HG03460 (cell line): ENCODE data around the gene CIRBP.
"Not testable (repeated sequence)": the region's sequence is repeated elsewhere in the genome, so short reads cannot be mapped to it uniquely, and the experiment has no call there.

Experiments used
- ATAC-seq: cut with Tn5 transposase; IDR thresholded peaks from one replicate; pipeline ENCODE4 v1.9.1; 2021; ENCODE audit not compliant: unreplicated experiment

CIRBP gene

DNA sequence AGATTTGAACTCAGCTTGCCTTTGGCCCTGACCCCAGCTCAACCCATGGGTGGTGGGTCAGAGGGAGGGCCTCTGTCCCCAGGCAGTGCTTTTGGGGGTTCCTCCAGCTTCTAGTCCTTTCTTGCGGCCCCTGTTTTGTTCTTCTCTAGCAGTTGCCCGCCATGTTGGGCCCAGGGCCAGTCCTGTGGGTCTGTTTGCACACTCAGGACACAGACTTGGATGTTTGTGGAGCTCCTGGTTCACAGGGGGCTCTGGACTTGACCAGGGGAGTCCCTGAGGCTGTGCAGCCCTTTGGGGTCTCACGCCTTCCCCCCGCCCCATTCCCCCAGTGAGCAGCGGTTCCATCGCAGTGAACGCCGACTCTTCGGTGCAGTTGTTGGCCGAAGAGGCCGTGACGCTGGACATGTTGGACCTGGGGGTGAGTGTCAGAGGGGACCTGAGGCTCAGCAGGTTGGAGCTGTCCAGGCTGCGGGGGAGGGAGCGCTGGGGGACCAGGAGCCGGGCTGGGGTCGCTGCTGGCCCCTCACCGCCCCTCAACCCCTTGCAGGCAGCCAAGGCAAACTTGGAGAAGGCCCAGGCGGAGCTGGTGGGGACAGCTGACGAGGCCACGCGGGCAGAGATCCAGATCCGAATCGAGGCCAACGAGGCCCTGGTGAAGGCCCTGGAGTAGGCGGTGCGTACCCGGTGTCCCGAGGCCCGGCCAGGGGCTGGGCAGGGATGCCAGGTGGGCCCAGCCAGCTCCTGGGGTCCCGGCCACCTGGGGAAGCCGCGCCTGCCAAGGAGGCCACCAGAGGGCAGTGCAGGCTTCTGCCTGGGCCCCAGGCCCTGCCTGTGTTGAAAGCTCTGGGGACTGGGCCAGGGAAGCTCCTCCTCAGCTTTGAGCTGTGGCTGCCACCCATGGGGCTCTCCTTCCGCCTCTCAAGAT is 25.1 kb upstream of the CIRBP start:
- ATAC-seq: no peak

DNA sequence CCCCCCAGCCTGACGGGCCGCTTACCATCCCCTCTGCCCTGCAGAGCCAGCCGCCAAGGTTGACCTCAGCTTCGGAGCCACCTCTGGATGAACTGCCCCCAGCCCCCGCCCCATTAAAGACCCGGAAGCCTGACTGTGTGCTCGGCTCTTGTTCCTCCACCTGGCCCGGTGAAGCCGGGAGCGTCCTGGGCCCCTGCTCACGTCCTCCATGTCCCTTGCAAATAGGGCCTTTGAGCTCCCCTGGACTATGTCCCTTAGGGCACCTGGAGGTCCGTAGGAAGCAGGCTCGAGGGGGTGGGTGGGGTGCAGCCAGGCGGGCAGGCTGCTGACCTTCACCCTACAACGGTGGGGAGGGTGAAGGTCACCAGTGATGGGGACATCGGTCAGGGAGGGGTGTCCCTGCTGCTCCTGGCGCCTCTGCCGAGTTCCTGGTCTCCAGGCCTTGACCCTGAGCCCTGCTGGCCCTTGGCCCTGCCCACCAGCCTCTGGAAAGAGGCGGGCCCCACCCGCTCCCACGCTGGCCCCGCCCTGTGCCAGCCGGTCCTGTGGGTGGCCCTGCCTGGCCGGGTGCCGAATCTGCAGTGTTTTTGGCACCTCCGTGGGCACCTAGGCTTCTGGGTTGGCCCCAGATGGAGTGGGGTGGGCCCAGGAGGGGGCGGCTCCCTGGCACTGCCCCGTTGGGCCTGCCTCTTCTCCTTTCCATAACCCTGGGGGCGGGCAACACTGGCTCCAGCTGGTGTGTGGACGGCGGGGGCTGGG is 24.3 kb upstream of the CIRBP start:
- ATAC-seq: no peak

DNA sequence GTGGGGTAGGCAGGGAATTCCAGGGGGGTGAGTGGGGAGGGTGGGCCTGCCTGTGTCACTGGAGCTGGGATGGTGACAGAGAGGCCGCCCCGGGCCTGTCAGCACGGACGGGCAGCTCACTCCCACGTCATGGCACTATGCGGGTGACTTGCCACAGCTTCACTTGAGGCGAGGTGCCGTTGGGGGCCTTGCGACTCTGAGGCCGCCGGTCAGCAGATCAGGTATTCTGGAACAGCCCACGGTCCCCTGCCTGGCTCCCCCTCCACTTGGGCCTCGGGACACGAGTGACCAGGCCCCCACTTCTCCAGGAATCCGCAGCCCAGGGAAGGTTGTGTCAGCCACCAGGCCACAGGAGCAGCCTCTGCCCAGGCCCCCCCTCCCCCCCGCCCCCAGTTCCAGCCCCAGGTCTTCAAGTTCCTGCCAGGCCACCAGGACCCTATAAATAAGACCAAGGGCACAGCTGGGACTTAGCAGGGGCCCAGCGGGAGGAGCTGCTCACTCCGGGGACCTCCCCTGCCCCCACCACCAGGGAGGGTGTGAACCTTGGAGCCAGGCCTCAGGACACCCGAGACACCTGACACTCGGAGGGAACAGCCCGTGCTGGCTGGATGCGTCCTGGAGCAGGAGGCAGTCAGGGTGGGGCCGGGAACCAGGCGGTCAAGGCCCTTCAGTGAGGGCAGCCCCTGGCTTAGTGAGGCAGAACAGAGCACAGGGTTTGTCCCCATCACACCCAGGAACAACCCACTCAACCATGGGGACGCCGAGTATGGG is 23.5 kb upstream of the CIRBP start:
- ATAC-seq: no peak

- not testable (repeated sequence) for ATAC-seq
Measured at GRCh38 chr19:1246265-1247087, 22.7 kb upstream of the CIRBP start.

- ATAC-seq: no peak
Measured at GRCh38 chr19:1247748-1248138, 21.4 kb upstream of the CIRBP start.

DNA sequence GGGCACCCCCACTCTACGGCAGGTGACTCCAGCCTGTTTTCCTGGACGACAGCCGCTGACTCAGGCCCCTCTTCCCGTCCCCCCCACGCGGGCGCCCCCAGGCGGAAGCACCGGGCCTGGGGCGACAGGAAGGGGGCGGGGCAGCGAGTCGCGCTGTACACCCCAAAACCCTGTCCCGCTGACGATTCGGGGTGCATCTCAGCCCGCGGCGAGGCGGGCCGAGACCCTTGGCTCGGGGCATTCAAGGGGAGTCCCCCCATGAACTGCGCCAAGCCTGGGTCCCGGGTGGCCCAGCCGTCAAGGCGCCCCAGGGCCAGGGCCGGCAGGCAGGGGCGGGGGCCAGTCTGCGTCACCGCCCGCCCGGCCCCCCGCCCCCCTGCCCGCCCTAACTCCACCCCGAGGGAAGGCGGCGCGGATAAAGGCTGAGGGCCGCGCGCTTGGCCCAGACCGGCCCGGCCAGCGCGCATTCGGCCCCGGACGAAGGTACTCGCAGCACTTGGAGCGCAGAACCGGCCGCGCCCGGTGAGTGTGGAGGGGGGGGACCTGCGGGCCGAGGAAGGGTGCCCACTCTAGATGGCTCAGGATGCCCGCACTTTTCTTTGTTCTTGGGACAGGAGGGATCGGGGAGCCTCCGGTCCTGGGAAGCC is 20.9 kb upstream of the CIRBP start, which contains the start of gene MIDN:
TSS of gene MIDN (plus strand) at position 445 of the 647 bp plus-strand sequence. CDS start 1,714 bp downstream, outside the sequence.
- peak; percentile 12 for ATAC-seq

DNA sequence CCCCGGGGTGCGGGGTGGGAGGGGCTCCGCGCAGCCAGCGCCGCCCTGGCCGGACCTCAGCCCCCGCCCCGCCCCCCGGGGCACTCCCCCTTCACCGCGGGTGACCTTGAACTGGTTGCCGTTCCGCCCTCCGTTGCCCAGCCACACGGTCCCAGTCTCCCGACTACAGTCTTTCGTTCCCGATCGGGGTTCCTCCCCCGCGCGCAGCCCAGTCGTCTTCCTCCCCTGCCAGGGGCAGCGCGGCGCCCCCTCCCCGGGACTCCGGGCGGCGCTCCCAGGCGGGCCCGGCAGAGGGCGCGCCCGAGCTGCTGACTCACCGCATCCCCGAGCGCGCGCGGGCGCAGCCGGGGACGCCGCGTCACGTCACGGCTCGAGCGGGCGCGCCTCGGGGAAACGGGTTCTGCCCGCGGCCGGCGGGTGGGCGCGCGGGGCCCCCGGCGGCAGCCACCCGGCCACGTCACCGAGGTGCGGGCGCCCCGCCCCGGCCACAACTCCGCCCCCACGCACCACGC is 20.3 kb upstream of the CIRBP start:
- peak; percentile 24 for ATAC-seq

- ATAC-seq: peak; percentile 37
Measured at GRCh38 chr19:1249298-1249989, 19.7 kb upstream of the CIRBP start.

DNA sequence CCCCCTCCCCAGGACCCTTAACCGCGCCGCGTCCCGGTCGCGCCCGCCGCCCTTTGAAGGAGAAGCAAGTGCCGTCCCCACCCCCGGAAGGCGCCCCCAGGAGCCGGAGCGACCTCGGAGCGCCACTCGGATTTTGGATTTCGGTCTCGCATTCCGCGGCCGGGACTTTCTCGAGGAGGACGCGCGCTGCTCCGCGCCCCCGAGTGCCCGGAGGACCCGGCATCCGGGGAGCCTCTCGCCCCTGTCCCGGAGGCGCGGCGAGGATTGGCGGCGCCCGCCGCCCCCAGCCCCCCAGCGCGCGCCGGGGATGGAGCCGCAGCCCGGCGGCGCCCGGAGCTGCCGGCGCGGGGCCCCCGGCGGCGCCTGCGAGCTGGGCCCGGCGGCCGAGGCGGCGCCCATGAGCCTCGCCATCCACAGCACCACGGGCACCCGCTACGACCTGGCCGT is 19.1 kb upstream of the CIRBP start:
- no peak for ATAC-seq

GRCh38 chr19:1250437-1251260 is 18.5 kb upstream of the CIRBP start:
- no peak for ATAC-seq

GRCh38 chr19:1251330-1252220 is 17.6 kb upstream of the CIRBP start:
- ATAC-seq: no peak

DNA sequence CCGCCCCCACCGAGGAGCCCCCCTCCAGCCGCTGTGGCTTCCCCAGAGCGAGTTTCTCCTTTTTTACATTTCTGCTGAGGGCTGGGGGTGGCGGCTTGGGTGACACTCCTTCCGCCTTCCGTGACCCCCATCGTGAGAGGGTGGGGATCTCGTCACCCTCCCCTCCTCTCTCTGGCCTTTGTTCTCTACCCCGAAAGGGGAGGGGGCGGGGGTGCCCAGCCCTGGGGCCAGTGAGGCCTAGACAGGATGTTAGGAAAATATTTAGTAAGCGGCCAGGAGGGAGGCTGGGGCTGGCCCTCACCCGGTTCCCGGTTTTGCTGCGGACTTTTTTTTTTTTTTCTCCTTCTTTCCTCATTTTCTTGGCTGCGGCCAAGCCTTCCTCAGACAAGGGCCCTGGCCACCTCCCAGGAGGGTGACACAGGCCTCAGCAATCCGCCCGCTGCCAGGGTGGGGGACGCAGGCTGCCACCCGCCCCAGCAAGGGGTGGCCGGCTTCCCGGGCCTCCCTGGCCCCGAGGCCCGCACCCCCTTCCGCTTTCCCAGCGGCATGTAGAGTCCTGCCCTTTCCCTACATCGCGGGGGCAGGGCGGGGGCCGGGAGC is 16.8 kb upstream of the CIRBP start:
- no peak for ATAC-seq

GRCh38 chr19:1252821-1253513 is 16.2 kb upstream of the CIRBP start:
- ATAC-seq: no peak

- no peak for ATAC-seq
Measured at GRCh38 chr19:1253514-1254080, 15.5 kb upstream of the CIRBP start.

DNA sequence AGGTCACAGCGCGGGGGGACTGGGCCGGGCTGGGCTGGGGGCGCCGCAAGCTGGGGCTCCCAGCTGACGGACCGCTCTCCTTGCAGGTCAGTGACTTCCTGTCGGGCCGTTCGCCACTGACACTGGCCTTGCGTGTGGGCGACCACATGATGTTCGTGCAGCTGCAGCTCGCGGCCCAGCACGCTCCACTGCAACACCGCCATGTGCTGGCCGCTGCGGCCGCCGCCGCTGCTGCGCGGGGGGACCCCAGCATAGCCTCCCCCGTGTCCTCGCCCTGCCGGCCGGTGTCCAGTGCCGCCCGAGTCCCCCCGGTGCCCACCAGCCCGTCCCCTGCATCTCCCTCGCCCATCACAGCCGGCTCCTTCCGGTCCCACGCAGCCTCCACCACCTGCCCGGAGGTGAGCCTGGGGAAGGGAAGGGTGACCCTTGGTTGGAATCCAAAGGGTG is 15.0 kb upstream of the CIRBP start:
- ATAC-seq: no peak
